ENCODE measurements around the gene PROCA1.

DNA sequence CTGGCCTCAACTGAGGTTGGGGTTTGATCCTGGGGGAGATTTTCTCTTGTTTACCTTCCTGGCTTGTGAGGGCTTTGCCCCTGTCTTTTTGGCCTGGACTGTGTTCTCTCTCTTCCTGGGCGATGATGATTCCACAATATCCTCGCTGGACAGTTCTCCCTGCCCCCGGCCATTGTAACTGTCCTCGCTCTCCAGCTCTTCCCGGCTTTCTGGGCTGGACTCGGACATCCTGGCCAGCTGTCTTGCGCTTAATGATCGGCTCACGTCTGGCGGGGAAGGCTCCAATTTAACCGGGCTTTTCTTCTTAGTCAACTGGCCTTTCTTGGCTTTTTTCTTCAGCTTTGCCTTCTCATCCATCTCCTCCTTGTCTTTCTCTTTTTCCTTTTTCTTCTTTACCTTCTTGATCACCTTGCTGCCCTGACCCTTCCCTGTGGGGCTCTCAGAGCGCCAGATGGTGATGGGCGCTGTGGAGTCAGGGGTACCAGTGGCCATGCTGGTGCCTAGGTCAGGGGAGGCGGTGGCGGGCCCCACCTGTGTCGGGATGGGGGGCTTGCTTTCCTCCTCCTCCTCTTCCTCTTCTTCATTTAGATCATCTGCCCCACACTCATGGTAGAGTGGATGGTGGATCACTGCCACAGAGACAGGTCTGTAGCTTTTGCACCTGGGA, 8.0 kb downstream of the PROCA1 start:
- TF ChIP-seq, protein P1, sequence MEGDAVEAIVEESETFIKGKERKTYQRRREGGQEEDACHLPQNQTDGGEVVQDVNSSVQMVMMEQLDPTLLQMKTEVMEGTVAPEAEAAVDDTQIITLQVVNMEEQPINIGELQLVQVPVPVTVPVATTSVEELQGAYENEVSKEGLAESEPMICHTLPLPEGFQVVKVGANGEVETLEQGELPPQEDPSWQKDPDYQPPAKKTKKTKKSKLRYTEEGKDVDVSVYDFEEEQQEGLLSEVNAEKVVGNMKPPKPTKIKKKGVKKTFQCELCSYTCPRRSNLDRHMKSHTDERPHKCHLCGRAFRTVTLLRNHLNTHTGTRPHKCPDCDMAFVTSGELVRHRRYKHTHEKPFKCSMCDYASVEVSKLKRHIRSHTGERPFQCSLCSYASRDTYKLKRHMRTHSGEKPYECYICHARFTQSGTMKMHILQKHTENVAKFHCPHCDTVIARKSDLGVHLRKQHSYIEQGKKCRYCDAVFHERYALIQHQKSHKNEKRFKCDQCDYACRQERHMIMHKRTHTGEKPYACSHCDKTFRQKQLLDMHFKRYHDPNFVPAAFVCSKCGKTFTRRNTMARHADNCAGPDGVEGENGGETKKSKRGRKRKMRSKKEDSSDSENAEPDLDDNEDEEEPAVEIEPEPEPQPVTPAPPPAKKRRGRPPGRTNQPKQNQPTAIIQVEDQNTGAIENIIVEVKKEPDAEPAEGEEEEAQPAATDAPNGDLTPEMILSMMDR (IDR thresholded peaks at IDR 0.05; ENCODE audit: low read depth, low read length), result no peak
- no peak for TF ChIP-seq EZH2phosphoT487 (IDR thresholded peaks at IDR 0.05; ENCODE audit: low read depth)

Measured in OCI-LY3 (cell line).